ENCODE results near the gene BMPER. TPM values are rescaled to one million over a fixed set of nuclear protein-coding genes. Genes with fewer than 3 reads are reported as not detected.

Gene BMPER
- total RNA-seq, 4 donors from 2014 or later, result 3.1 to 33.3 (median 8.0) TPM

DNA sequence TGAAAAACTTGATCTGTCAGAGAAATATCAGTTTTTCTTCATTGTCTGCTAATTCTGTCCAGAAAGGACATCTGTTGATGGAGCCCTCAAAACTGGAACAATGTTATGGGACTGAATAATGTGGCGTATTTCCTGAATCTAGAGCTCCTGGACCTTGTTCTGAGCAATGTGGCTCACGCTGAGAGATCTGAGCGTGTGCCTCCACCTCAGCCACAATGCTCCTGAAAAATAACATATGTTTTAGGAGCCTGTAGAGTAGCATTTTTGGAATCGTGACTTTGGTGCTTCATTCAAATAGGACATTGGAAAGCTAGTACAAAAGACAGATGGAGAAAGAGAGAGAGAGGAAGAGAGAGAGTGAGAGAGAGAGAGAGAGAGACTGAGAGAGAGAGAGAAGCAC is 110.3 kb downstream of the BMPER start:
- H3K4me3 ChIP-seq, result no peak overlapping the region
- no peak for DNase-seq (ENCODE audit: low spot score in 2 of 2)
- TF ChIP-seq EP300 (IDR thresholded peaks at IDR 0.05) (no peak), POLR2A (IDR thresholded peaks at IDR 0.05) (no peak)
- TF ChIP-seq, protein P1, sequence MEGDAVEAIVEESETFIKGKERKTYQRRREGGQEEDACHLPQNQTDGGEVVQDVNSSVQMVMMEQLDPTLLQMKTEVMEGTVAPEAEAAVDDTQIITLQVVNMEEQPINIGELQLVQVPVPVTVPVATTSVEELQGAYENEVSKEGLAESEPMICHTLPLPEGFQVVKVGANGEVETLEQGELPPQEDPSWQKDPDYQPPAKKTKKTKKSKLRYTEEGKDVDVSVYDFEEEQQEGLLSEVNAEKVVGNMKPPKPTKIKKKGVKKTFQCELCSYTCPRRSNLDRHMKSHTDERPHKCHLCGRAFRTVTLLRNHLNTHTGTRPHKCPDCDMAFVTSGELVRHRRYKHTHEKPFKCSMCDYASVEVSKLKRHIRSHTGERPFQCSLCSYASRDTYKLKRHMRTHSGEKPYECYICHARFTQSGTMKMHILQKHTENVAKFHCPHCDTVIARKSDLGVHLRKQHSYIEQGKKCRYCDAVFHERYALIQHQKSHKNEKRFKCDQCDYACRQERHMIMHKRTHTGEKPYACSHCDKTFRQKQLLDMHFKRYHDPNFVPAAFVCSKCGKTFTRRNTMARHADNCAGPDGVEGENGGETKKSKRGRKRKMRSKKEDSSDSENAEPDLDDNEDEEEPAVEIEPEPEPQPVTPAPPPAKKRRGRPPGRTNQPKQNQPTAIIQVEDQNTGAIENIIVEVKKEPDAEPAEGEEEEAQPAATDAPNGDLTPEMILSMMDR (IDR thresholded peaks at IDR 0.05), result no peak
- WGBS, 2 donors, result 91 to 94% methylated on average over 4 of the region's 4 CpGs
- H3K27me3 ChIP-seq, result no peaks in the 10 kb centered on the region
- H3K27ac ChIP-seq, result no peak overlapping the region
- no peaks in the 10 kb centered on the region for H3K36me3 ChIP-seq
- H3K9me3 ChIP-seq, result no peaks in the 10 kb centered on the region
- peaks cover 0 to 19% (median 4%) of the 10 kb centered on the region in 4 donors for H3K4me1 ChIP-seq

DNA sequence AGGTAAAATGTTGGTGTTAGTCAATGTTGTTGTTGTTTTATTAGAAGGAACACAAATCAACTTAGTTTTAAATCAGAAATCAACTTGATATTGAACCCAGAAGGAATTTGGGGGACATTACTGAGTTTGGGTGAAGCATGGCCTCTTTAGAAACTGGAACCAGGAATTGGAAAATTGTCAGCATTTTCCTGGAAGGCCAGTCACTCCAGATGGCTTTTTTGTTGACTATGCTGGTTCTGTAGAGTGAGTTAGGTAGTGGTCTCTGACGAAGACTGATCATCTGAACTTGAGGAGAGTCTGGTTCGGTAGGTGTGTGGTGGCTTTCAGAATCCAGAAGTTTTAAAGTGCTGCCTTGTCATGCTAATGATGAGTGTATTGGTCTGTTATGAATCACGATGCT is 111.5 kb downstream of the BMPER start:
- TF ChIP-seq POLR2A (IDR thresholded peaks at IDR 0.05) (no peak), EP300 (IDR thresholded peaks at IDR 0.05) (no peak)
- TF ChIP-seq, protein P1 (IDR thresholded peaks at IDR 0.05), result no peak
- WGBS, 2 donors, result 96 to 97% methylated on average over 3 of the region's 3 CpGs
- Histone ChIP-seq H3K4me1 (peaks cover 0 to 7% (median 0%) of the 10 kb centered on the region in 4 donors), H3K9me3 (no peaks in the 10 kb centered on the region), H3K4me3 (no peak overlapping the region), H3K27ac (no peak overlapping the region), H3K36me3 (no peaks in the 10 kb centered on the region), H3K27me3 (no peaks in the 10 kb centered on the region)
- DNase-seq (ENCODE audit: low spot score in 2 of 2), result no peak

DNA sequence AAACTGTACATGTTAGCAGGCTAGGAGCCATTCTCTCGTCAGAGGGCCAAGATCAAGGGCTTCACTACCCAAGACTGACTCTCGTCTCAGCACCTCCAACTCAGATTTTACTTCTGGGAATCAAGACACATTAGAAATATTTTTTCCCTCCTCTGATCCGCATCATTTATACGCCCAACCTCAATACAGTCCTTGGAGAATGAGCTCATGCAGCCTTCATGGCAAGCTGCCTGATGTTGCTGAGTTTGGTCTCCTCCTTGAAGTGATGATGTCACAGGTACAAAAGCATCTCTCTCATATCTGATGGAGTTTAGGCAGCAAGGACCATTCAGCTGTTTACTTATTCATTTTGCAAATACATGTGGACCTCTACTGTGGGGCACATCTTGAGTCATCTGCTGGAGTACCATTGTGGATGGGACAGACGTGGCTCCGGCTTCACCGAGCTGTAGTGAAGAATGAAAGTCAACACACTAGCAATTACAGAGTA is 114.0 kb downstream of the BMPER start:
- Histone ChIP-seq H3K36me3 (no peaks in the 10 kb centered on the region), H3K27me3 (no peaks in the 10 kb centered on the region), H3K4me1 (no peaks in the 10 kb centered on the region), H3K9me3 (no peaks in the 10 kb centered on the region), H3K4me3 (no peak overlapping the region), H3K27ac (no peak overlapping the region)
- TF ChIP-seq POLR2A (IDR thresholded peaks at IDR 0.05) (no peak), EP300 (IDR thresholded peaks at IDR 0.05) (no peak)
- TF ChIP-seq, protein P1 (IDR thresholded peaks at IDR 0.05), result no peak
- DNase-seq (ENCODE audit: low spot score in 2 of 2), result no peak
- WGBS, 2 donors, result 86 to 88% methylated on average over 7 of the region's 7 CpGs

DNA sequence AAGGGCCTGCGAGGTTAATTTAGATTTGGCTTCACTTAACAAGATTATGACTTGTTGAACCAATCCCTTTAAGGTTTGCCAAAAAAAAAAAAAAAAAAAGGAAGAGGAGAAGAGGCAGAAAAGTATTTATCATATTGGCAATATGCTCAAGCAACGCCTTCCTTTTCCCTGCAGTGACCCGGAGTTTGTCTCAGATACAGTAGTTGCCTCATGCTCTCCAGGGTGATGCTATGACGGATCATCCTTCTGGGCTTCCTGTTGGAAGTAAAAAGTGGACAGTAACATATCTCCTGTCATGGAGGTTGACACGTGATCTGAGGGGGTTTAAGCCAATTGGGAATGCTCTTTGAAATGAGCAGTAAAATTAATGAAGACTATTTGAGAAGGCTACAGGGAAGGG is 117.3 kb downstream of the BMPER start:
- Histone ChIP-seq H3K36me3 (no peaks in the 10 kb centered on the region), H3K9me3 (no peaks in the 10 kb centered on the region), H3K27ac (no peak overlapping the region), H3K4me1 (no peaks in the 10 kb centered on the region), H3K27me3 (no peaks in the 10 kb centered on the region), H3K4me3 (no peak overlapping the region)
- DNase-seq (ENCODE audit: low spot score in 2 of 2), result no peak
- TF ChIP-seq EP300 (IDR thresholded peaks at IDR 0.05), result no peak
- TF ChIP-seq, protein P1 (IDR thresholded peaks at IDR 0.05), result no peak
- TF ChIP-seq POLR2A (IDR thresholded peaks at IDR 0.05), result no peak
- WGBS, 2 donors, result 78 to 79% methylated on average over 5 of the region's 5 CpGs

DNA sequence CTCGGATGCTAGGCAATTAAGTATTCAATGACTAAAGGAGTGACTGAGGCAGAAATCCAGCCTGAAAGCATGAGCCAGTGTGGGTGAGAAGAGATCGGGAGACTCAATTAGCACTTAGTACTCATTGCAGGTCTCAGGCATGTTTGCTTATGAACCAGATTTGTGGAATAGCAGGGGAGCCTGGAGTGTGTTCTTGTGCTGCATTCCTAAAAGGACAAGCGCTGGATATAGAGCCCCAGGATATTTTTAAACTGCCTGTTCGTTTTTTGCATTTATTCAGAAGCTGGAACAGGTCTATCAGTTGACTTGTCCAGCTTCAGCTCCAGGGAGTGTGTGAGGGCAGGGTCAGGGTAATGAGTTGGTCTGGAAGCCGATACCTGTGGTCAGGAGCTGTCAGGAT is 120.3 kb downstream of the BMPER start:
- no peak overlapping the region for H3K4me3 ChIP-seq
- no peaks in the 10 kb centered on the region for H3K9me3 ChIP-seq
- no peaks in the 10 kb centered on the region for H3K4me1 ChIP-seq
- WGBS, 2 donors, result 64 to 76% methylated on average over 5 of the region's 5 CpGs
- no peak overlapping the region for H3K27ac ChIP-seq
- H3K27me3 ChIP-seq, result no peaks in the 10 kb centered on the region
- H3K36me3 ChIP-seq, result no peaks in the 10 kb centered on the region
- TF ChIP-seq, protein P1 (IDR thresholded peaks at IDR 0.05), result no peak
- no peak for TF ChIP-seq POLR2A (IDR thresholded peaks at IDR 0.05)
- DNase-seq (ENCODE audit: low spot score in 2 of 2), result no peak

Measured in tibial nerve (tissue), 4 donors.